GM12864 (cell line): ENCODE results near the gene NCF2.
"Not testable (repeated sequence)": the region's sequence is repeated elsewhere in the genome, so short reads cannot be mapped to it uniquely, and the experiment has no call there.

Experiments used
- DNase-seq: peaks from one replicate; pipeline ENCODE4 v3.0.0-alpha.2; 2011; ENCODE audit warnings: low read depth
- H3K4me3 ChIP-seq: 2 replicates; pipeline ENCODE4 v1.5.1; 2011; ENCODE audit warnings: mild to moderate bottlenecking, low read depth, low read length, control low read depth
- CTCF ChIP-seq: IDR thresholded peaks from 2 replicates; pipeline ENCODE4 v1.5.1; 2011; ENCODE audit warnings: low read depth, mild to moderate bottlenecking, moderate library complexity, low read length, control low read depth, inconsistent platforms; ENCODE audit errors: missing control alignments

NCF2 gene

GRCh38 chr1:183628537-183628936 is 38.3 kb upstream of the NCF2 start:
- H3K4me3 ChIP-seq, result no peak overlapping the region
- TF ChIP-seq CTCF, result no peak
- DNase-seq, result no peak

GRCh38 chr1:183626236-183626635 is 36.0 kb upstream of the NCF2 start:
- not testable (repeated sequence) for DNase-seq, H3K4me3 ChIP-seq

GRCh38 chr1:183622884-183623785 is 32.9 kb upstream of the NCF2 start:
- DNase-seq, result peak; percentile 45
- TF ChIP-seq CTCF, result peak; percentile 75
- H3K4me3 ChIP-seq, result no peak overlapping the region

- no peak for DNase-seq
- TF ChIP-seq CTCF, result no peak
Observed at GRCh38 chr1:183622013-183622412, 31.8 kb upstream of the NCF2 start.

GRCh38 chr1:183620311-183620710 is 30.1 kb upstream of the NCF2 start:
- H3K4me3 ChIP-seq, result no peak overlapping the region
- TF ChIP-seq CTCF, result no peak
- DNase-seq, result no peak

More at GRCh38 chr1:183622013-183622412, 31.8 kb upstream of the NCF2 start:
- no peak overlapping the region for H3K4me3 ChIP-seq

GRCh38 chr1:183619781-183620180 is 29.5 kb upstream of the NCF2 start:
- no peak overlapping the region for H3K4me3 ChIP-seq
- no peak for DNase-seq
- no peak for TF ChIP-seq CTCF

- not testable (repeated sequence) for H3K4me3 ChIP-seq, DNase-seq
Observed at GRCh38 chr1:183618202-183618601, 27.9 kb upstream of the NCF2 start.

GRCh38 chr1:183612975-183613374 is 22.7 kb upstream of the NCF2 start:
- not testable (repeated sequence) for DNase-seq, H3K4me3 ChIP-seq

- no peak for DNase-seq
- TF ChIP-seq CTCF, result no peak
- H3K4me3 ChIP-seq, result no peak overlapping the region
Observed at GRCh38 chr1:183612407-183612806, 22.1 kb upstream of the NCF2 start.
